HepG2 (cell line): ENCODE data around the gene HDLBP. TPM values are rescaled to one million over a fixed set of nuclear protein-coding genes. Genes with fewer than 3 reads are reported as not detected.

Experiments used
- ATRX ChIP-seq: sonication (generic); formaldehyde crosslinking; IDR thresholded peaks from 2 replicates; pipeline ENCODE4 v1.4.0; 2020; ENCODE audit warnings: missing genetic modification reagents, borderline replicate concordance
- NFKB2 ChIP-seq: sonication (generic); formaldehyde crosslinking; IDR thresholded peaks from 2 replicates; pipeline ENCODE4 v1.4.0; 2020; ENCODE audit warnings: missing genetic modification reagents, borderline replicate concordance
- PHF8 ChIP-seq: sonication (generic); formaldehyde crosslinking; IDR thresholded peaks from 2 replicates; pipeline ENCODE4 v1.5.0; 2020; ENCODE audit warnings: missing genetic modification reagents
- RBFOX2 ChIP-seq: fragments of 200-400 bp; formaldehyde crosslinking; IDR thresholded peaks from 2 replicates; pipeline ENCODE4 v1.6.1; 2017; ENCODE audit warnings: low read depth, mild to moderate bottlenecking, low read length
- ZC3H13 ChIP-seq: sonication (generic); formaldehyde crosslinking; IDR thresholded peaks from 2 replicates; pipeline ENCODE4 v1.8.1; 2023; ENCODE audit warnings: mild to moderate bottlenecking, missing genetic modification reagents, moderate library complexity
- ZFYVE20 ChIP-seq: sonication (generic); formaldehyde crosslinking; IDR thresholded peaks from 2 replicates; pipeline ENCODE4 v1.8.0; 2023; ENCODE audit warnings: low read depth, mild to moderate bottlenecking, moderate library complexity, missing genetic modification reagents, borderline replicate concordance
- ZMYM3 ChIP-seq: sonication (generic); formaldehyde crosslinking; IDR thresholded peaks from 2 replicates; pipeline ENCODE4 v1.5.1; 2020; ENCODE audit warnings: mild to moderate bottlenecking, missing genetic modification reagents
- ZNF260 ChIP-seq: sonication (generic); formaldehyde crosslinking; IDR thresholded peaks from 2 replicates; pipeline ENCODE4 v1.4.0; 2020; ENCODE audit warnings: missing genetic modification reagents, low read depth, mild to moderate bottlenecking, borderline replicate concordance
- ZNF276 ChIP-seq: sonication (generic); formaldehyde crosslinking; IDR thresholded peaks from 2 replicates; pipeline ENCODE4 v1.4.0; 2020; ENCODE audit warnings: mild to moderate bottlenecking, low read depth, missing genetic modification reagents
- ZNF430 ChIP-seq: sonication (generic); formaldehyde crosslinking; IDR thresholded peaks from 2 replicates; pipeline ENCODE4 v1.9.0; 2021; ENCODE audit warnings: mild to moderate bottlenecking, missing genetic modification reagents
- ZNF451 ChIP-seq: sonication (generic); formaldehyde crosslinking; IDR thresholded peaks from 2 replicates; pipeline ENCODE4 v1.5.0; 2020; ENCODE audit warnings: mild to moderate bottlenecking, missing genetic modification reagents
- ZNF549 ChIP-seq: sonication (generic); formaldehyde crosslinking; IDR thresholded peaks from 2 replicates; pipeline ENCODE4 v1.5.0; 2020; ENCODE audit warnings: missing genetic modification reagents
- ZNF598 ChIP-seq: sonication (generic); formaldehyde crosslinking; IDR thresholded peaks from 2 replicates; pipeline ENCODE4 v1.5.1; 2020; ENCODE audit warnings: mild to moderate bottlenecking, missing genetic modification reagents, borderline replicate concordance
- ZNF776 ChIP-seq: sonication (generic); formaldehyde crosslinking; IDR thresholded peaks from 2 replicates; pipeline ENCODE4 v1.4.0; 2020; ENCODE audit warnings: mild to moderate bottlenecking, missing genetic modification reagents
- polyA plus RNA-seq, 8 experiments: library from polyadenylated mRNA; depleted of rRNA in 3 of 8; stranded (reverse) in 7 of 8; unstranded in 1 of 8; fragments of >200 nt; fragmentation: Illumina TruSeq in 4 of 8; extraction: Trizol in 4 of 8; gene quantifications; 2 replicates each; pipeline versions ENCODE4 v1.2.1 to v1.2.3, GENCODE V29; 2011 to 2016; ENCODE audit warnings: low read depth in 4 of 8, missing spikeins in 1 of 8, mixed read lengths in 1 of 8; ENCODE audit not compliant: insufficient read depth in 1 of 8
- total RNA-seq, 5 experiments: library from RNA; depleted of rRNA; stranded (reverse); fragments of >200 nt; fragmentation: Illumina TruSeq; extraction: Trizol; gene quantifications; 2 replicates each; pipeline ENCODE4 v1.2.3, GENCODE V29; 2016; ENCODE audit warnings: low read depth in 1 of 5
- TF ChIP-seq, protein P1 (sequence below): IDR thresholded peaks from 2 replicates; pipeline ENCODE4 v1.6.1; 2016; ENCODE audit warnings: mild to moderate bottlenecking
- TF ChIP-seq, protein P2 (sequence below): IDR thresholded peaks from 2 replicates; pipeline ENCODE4 v1.6.1; 2016; ENCODE audit warnings: low read depth, missing genetic modification reagents, missing compliant biosample characterization
- TF ChIP-seq, protein P3 (sequence below): sonication (generic); formaldehyde crosslinking; IDR thresholded peaks from 2 replicates; pipeline ENCODE4 v1.4.0; 2020; ENCODE audit warnings: missing genetic modification reagents

Gene HDLBP
- total and polyA plus RNA-seq, 2 of the 13 experiments (the other 11 are each of a cell fraction or from before 2014, with no cell fraction given), result 464 to 707 TPM

- TF ChIP-seq, protein P1, sequence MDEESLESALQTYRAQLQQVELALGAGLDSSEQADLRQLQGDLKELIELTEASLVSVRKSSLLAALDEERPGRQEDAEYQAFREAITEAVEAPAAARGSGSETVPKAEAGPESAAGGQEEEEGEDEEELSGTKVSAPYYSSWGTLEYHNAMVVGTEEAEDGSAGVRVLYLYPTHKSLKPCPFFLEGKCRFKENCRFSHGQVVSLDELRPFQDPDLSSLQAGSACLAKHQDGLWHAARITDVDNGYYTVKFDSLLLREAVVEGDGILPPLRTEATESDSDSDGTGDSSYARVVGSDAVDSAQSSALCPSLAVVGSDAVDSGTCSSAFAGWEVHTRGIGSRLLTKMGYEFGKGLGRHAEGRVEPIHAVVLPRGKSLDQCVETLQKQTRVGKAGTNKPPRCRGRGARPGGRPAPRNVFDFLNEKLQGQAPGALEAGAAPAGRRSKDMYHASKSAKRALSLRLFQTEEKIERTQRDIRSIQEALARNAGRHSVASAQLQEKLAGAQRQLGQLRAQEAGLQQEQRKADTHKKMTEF (CRISPR knock-in tag), result peak; percentile 70
- TF ChIP-seq ZMYM3 (CRISPR knock-in tag) (no peak), RBFOX2 (peak; percentile 52), ZC3H13 (CRISPR knock-in tag) (0 out of 2 replicates have a peak, but pooled peaks have one; percentile 8), ATRX (CRISPR knock-in tag) (no peak), ZNF260 (CRISPR knock-in tag) (no peak), ZNF549 (no peak), ZNF776 (CRISPR knock-in tag) (peak; percentile 49; the same call in 1 of the 2 replicates), ZNF598 (CRISPR knock-in tag) (peak; percentile 57; the same call in 1 of the 2 replicates), ZFYVE20 (CRISPR knock-in tag) (no peak), ZNF276 (peak; percentile 36; the same call in 1 of the 2 replicates), NFKB2 (CRISPR knock-in tag) (peak; percentile 53; the same call in 1 of the 2 replicates), ZNF451 (CRISPR knock-in tag) (peak; percentile 62; the same call in 1 of the 2 replicates), ZNF430 (CRISPR knock-in tag) (peak; percentile 68; the same call in 1 of the 2 replicates), PHF8 (CRISPR knock-in tag) (no peak; the same call in 1 of the 2 replicates)
- TF ChIP-seq, protein P2, sequence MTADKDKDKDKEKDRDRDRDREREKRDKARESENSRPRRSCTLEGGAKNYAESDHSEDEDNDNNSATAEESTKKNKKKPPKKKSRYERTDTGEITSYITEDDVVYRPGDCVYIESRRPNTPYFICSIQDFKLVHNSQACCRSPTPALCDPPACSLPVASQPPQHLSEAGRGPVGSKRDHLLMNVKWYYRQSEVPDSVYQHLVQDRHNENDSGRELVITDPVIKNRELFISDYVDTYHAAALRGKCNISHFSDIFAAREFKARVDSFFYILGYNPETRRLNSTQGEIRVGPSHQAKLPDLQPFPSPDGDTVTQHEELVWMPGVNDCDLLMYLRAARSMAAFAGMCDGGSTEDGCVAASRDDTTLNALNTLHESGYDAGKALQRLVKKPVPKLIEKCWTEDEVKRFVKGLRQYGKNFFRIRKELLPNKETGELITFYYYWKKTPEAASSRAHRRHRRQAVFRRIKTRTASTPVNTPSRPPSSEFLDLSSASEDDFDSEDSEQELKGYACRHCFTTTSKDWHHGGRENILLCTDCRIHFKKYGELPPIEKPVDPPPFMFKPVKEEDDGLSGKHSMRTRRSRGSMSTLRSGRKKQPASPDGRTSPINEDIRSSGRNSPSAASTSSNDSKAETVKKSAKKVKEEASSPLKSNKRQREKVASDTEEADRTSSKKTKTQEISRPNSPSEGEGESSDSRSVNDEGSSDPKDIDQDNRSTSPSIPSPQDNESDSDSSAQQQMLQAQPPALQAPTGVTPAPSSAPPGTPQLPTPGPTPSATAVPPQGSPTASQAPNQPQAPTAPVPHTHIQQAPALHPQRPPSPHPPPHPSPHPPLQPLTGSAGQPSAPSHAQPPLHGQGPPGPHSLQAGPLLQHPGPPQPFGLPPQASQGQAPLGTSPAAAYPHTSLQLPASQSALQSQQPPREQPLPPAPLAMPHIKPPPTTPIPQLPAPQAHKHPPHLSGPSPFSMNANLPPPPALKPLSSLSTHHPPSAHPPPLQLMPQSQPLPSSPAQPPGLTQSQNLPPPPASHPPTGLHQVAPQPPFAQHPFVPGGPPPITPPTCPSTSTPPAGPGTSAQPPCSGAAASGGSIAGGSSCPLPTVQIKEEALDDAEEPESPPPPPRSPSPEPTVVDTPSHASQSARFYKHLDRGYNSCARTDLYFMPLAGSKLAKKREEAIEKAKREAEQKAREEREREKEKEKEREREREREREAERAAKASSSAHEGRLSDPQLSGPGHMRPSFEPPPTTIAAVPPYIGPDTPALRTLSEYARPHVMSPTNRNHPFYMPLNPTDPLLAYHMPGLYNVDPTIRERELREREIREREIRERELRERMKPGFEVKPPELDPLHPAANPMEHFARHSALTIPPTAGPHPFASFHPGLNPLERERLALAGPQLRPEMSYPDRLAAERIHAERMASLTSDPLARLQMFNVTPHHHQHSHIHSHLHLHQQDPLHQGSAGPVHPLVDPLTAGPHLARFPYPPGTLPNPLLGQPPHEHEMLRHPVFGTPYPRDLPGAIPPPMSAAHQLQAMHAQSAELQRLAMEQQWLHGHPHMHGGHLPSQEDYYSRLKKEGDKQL, result 0 out of 2 replicates have a peak, but pooled peaks have one; percentile 17
- TF ChIP-seq, protein P3, sequence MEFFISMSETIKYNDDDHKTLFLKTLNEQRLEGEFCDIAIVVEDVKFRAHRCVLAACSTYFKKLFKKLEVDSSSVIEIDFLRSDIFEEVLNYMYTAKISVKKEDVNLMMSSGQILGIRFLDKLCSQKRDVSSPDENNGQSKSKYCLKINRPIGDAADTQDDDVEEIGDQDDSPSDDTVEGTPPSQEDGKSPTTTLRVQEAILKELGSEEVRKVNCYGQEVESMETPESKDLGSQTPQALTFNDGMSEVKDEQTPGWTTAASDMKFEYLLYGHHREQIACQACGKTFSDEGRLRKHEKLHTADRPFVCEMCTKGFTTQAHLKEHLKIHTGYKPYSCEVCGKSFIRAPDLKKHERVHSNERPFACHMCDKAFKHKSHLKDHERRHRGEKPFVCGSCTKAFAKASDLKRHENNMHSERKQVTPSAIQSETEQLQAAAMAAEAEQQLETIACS, result no peak
Observed at GRCh38 chr2:241354668-241355658, 39.5 kb upstream of the HDLBP start (continued).
